ENCODE measurements around the gene ATG7.

- TF ChIP-seq CTCF (IDR thresholded peaks at IDR 0.05) (no peak), POLR2A (IDR thresholded peaks at IDR 0.05) (no peak)
These were observed 287.8 kb downstream of the ATG7 start for GRCh38 chr3:11559816-11560633.
